HepG2 (cell line): Measurements from ENCODE around the gene USP8. TPM values are rescaled to one million over a fixed set of nuclear protein-coding genes. Genes with fewer than 3 reads are reported as not detected.

Experiments used
- KDM5A ChIP-seq: fragments of 200-600 bp; sonication (generic); IDR thresholded peaks from 2 replicates; pipeline ENCODE4 v1.7.0; 2018; ENCODE audit warnings: antibody characterized with exemption, mild to moderate bottlenecking, low read length, borderline replicate concordance
- MEF2D ChIP-seq: sonication (generic); formaldehyde crosslinking; IDR thresholded peaks from 2 replicates; pipeline ENCODE4 v1.5.1; 2020; ENCODE audit warnings: mild to moderate bottlenecking, missing genetic modification reagents
- MTA1 ChIP-seq: sonication (generic); formaldehyde crosslinking; IDR thresholded peaks from 2 replicates; pipeline ENCODE4 v1.4.0; 2020; ENCODE audit warnings: missing genetic modification reagents, mild to moderate bottlenecking, borderline replicate concordance
- SOX13 ChIP-seq, 3 experiments: fragments of 450-650 bp in 1 of 3; sonication (generic) in 1 of 3; formaldehyde crosslinking in 1 of 3; IDR thresholded peaks in 2 of 3; conservative IDR thresholded peaks in 1 of 3; 2 replicates each; pipeline versions ENCODE4 v1.5.0 to v1.6.1; 2016 to 2020; ENCODE audit warnings: antibody characterized with exemption in 1 of 3, mild to moderate bottlenecking in 1 of 3, missing compliant biosample characterization in 1 of 3, missing genetic modification reagents in 1 of 3, moderate library complexity in 1 of 3
- TMF1 ChIP-seq: sonication (generic); formaldehyde crosslinking; IDR thresholded peaks from 2 replicates; pipeline ENCODE4 v1.8.1; 2022; ENCODE audit warnings: low read depth, missing genetic modification reagents
- ZNF720 ChIP-seq: sonication (generic); formaldehyde crosslinking; IDR thresholded peaks from 2 replicates; pipeline ENCODE4 v1.4.0; 2020; ENCODE audit warnings: missing genetic modification reagents
- ZNF761 ChIP-seq: sonication (generic); formaldehyde crosslinking; conservative IDR thresholded peaks from 2 replicates; pipeline ENCODE4 v1.4.0; 2020; ENCODE audit warnings: mild to moderate bottlenecking, missing genetic modification reagents
- polyA plus RNA-seq, 8 experiments: library from polyadenylated mRNA; depleted of rRNA in 3 of 8; stranded (reverse) in 7 of 8; unstranded in 1 of 8; fragments of >200 nt; fragmentation: Illumina TruSeq in 4 of 8; extraction: Trizol in 4 of 8; gene quantifications; 2 replicates each; pipeline versions ENCODE4 v1.2.1 to v1.2.3, GENCODE V29; 2011 to 2016; ENCODE audit warnings: low read depth in 4 of 8, missing spikeins in 1 of 8, mixed read lengths in 1 of 8; ENCODE audit not compliant: insufficient read depth in 1 of 8
- total RNA-seq, 5 experiments: library from RNA; depleted of rRNA; stranded (reverse); fragments of >200 nt; fragmentation: Illumina TruSeq; extraction: Trizol; gene quantifications; 2 replicates each; pipeline ENCODE4 v1.2.3, GENCODE V29; 2016; ENCODE audit warnings: low read depth in 1 of 5
- TF ChIP-seq, protein P1 (sequence below), 2 experiments: sonication (generic) in 1 of 2; formaldehyde crosslinking in 1 of 2; IDR thresholded peaks; 2 replicates each; pipeline versions ENCODE4 v1.6.1 to v1.9.0; 2014 to 2022; ENCODE audit warnings: antibody characterized with exemption in 1 of 2, borderline replicate concordance in 1 of 2, inconsistent platforms in 1 of 2, low read depth in 1 of 2, missing genetic modification reagents in 1 of 2
- TF ChIP-seq, protein P2 (sequence below): fragments of 450-650 bp; IDR thresholded peaks from 2 replicates; pipeline ENCODE4 v1.6.1; 2017; ENCODE audit warnings: mild to moderate bottlenecking
- TF ChIP-seq, protein P3 (sequence below): IDR thresholded peaks from 2 replicates; pipeline ENCODE4 v1.6.1; 2016; ENCODE audit warnings: missing genetic modification reagents, missing compliant biosample characterization
- TF ChIP-seq, protein P4 (sequence below): sonication (generic); formaldehyde crosslinking; IDR thresholded peaks from 2 replicates; pipeline ENCODE4 v1.5.1; 2020; ENCODE audit warnings: mild to moderate bottlenecking, moderate library complexity, missing genetic modification reagents
- TF ChIP-seq, protein P5 (sequence below): sonication (generic); formaldehyde crosslinking; IDR thresholded peaks from 2 replicates; pipeline ENCODE4 v1.8.1; 2023; ENCODE audit warnings: missing genetic modification reagents, mild to moderate bottlenecking, borderline replicate concordance
- TF ChIP-seq, protein P6 (sequence below): sonication (generic); formaldehyde crosslinking; IDR thresholded peaks from 2 replicates; pipeline ENCODE4 v1.5.1; 2020; ENCODE audit warnings: missing genetic modification reagents, mild to moderate bottlenecking, borderline replicate concordance

Gene USP8
- total and polyA plus RNA-seq, 2 of the 13 experiments (the other 11 are each of a cell fraction or from before 2014, with no cell fraction given), result 36.4 to 50.7 TPM

DNA sequence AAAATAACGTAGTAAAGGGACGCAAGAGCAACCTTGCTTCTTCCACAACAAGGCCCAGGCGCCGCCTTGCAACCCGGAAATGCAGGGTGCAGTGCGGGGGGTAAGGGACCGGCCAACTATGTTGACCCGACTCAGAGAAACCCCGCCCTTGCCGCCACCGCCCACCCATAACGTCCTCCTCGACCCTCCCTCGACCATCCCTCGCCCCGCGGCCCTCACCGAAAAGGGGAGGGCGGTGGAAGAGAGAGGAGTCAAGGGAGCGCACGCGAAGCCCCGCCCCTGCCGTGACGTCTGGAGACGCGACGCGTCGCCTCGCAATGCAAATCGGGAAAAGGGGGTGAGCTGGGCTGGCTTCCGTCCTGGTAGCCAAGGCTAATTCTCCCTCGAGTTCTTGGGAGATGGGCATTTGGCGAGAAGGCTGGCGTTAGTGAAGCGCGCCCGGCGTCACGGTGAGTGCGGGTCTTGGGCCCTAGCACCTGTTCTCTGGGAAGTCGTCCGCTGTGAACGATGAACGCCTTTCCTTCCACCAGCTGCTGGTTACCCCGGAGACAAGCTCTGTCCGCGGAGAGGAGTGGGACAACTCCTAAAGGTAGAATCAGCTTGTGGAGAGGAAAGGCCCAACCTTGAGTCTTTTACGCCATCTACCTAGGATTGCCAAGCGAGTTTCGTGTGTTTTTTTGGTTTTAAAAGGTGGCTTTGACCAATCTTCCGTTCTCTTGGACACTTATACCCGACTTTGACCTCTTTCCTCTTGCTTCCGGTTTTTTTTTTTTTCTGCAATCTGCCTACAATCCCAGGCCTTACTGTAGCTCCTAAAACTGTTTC, at the start of gene USP8 (continued):
- TF ChIP-seq, protein P1, sequence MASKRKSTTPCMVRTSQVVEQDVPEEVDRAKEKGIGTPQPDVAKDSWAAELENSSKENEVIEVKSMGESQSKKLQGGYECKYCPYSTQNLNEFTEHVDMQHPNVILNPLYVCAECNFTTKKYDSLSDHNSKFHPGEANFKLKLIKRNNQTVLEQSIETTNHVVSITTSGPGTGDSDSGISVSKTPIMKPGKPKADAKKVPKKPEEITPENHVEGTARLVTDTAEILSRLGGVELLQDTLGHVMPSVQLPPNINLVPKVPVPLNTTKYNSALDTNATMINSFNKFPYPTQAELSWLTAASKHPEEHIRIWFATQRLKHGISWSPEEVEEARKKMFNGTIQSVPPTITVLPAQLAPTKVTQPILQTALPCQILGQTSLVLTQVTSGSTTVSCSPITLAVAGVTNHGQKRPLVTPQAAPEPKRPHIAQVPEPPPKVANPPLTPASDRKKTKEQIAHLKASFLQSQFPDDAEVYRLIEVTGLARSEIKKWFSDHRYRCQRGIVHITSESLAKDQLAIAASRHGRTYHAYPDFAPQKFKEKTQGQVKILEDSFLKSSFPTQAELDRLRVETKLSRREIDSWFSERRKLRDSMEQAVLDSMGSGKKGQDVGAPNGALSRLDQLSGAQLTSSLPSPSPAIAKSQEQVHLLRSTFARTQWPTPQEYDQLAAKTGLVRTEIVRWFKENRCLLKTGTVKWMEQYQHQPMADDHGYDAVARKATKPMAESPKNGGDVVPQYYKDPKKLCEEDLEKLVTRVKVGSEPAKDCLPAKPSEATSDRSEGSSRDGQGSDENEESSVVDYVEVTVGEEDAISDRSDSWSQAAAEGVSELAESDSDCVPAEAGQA (IDR thresholded peaks at IDR 0.05; ENCODE audit: low read depth), result peak; percentile 82
- TF ChIP-seq, protein P1 (CRISPR knock-in tag; IDR thresholded peaks at IDR 0.05; ENCODE audit: borderline replicate concordance), result 0 out of 2 replicates have a peak, but pooled peaks have one; percentile 14
- TF ChIP-seq ZNF720 (CRISPR knock-in tag) (no peak), ZNF761 (CRISPR knock-in tag) (no peak), SOX13 (IDR thresholded peaks at IDR 0.05) (no peak), SOX13 (CRISPR knock-in tag; conservative IDR thresholded peaks at IDR 0.05 in 1 of 2, IDR thresholded peaks at IDR 0.05 in 1 of 2) (peak in 1 of 2 experiments; percentile 24; a peak in 1 of 4 replicates), MTA1 (0 out of 2 replicates have a peak, but pooled peaks have one; percentile 19), TMF1 (CRISPR knock-in tag) (no peak), MEF2D (CRISPR knock-in tag) (no peak), KDM5A (peak; percentile 74)
- TF ChIP-seq, protein P2, sequence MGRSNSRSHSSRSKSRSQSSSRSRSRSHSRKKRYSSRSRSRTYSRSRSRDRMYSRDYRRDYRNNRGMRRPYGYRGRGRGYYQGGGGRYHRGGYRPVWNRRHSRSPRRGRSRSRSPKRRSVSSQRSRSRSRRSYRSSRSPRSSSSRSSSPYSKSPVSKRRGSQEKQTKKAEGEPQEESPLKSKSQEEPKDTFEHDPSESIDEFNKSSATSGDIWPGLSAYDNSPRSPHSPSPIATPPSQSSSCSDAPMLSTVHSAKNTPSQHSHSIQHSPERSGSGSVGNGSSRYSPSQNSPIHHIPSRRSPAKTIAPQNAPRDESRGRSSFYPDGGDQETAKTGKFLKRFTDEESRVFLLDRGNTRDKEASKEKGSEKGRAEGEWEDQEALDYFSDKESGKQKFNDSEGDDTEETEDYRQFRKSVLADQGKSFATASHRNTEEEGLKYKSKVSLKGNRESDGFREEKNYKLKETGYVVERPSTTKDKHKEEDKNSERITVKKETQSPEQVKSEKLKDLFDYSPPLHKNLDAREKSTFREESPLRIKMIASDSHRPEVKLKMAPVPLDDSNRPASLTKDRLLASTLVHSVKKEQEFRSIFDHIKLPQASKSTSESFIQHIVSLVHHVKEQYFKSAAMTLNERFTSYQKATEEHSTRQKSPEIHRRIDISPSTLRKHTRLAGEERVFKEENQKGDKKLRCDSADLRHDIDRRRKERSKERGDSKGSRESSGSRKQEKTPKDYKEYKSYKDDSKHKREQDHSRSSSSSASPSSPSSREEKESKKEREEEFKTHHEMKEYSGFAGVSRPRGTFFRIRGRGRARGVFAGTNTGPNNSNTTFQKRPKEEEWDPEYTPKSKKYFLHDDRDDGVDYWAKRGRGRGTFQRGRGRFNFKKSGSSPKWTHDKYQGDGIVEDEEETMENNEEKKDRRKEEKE, result no peak
- TF ChIP-seq, protein P3, sequence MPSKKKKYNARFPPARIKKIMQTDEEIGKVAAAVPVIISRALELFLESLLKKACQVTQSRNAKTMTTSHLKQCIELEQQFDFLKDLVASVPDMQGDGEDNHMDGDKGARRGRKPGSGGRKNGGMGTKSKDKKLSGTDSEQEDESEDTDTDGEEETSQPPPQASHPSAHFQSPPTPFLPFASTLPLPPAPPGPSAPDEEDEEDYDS (CRISPR knock-in tag), result peak; percentile 92
- TF ChIP-seq, protein P4, sequence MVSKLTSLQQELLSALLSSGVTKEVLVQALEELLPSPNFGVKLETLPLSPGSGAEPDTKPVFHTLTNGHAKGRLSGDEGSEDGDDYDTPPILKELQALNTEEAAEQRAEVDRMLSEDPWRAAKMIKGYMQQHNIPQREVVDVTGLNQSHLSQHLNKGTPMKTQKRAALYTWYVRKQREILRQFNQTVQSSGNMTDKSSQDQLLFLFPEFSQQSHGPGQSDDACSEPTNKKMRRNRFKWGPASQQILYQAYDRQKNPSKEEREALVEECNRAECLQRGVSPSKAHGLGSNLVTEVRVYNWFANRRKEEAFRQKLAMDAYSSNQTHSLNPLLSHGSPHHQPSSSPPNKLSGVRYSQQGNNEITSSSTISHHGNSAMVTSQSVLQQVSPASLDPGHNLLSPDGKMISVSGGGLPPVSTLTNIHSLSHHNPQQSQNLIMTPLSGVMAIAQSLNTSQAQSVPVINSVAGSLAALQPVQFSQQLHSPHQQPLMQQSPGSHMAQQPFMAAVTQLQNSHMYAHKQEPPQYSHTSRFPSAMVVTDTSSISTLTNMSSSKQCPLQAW, result peak; percentile 94
- TF ChIP-seq, protein P5, sequence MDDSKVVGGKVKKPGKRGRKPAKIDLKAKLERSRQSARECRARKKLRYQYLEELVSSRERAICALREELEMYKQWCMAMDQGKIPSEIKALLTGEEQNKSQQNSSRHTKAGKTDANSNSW, result 0 out of 2 replicates have a peak, but pooled peaks have one; percentile 30
- TF ChIP-seq, protein P6, sequence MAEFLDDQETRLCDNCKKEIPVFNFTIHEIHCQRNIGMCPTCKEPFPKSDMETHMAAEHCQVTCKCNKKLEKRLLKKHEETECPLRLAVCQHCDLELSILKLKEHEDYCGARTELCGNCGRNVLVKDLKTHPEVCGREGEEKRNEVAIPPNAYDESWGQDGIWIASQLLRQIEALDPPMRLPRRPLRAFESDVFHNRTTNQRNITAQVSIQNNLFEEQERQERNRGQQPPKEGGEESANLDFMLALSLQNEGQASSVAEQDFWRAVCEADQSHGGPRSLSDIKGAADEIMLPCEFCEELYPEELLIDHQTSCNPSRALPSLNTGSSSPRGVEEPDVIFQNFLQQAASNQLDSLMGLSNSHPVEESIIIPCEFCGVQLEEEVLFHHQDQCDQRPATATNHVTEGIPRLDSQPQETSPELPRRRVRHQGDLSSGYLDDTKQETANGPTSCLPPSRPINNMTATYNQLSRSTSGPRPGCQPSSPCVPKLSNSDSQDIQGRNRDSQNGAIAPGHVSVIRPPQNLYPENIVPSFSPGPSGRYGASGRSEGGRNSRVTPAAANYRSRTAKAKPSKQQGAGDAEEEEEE (CRISPR knock-in tag), result no peak
